ENCODE results near the gene TRIM9.

The TRIM9 gene

GRCh38 chr14:51081209-51081608 is 13.7 kb downstream of the TRIM9 start:
- no peaks in the 10 kb centered on the region for H3K9me3 ChIP-seq (ENCODE audit: control insufficient read depth in 5 of 5, low read length in 5 of 5)
- H3K4me3 ChIP-seq (ENCODE audit: low read depth in 1 of 5, low read length in 5 of 5) = no peak overlapping the region
- no peak overlapping the region for H3K9ac ChIP-seq (ENCODE audit: low read length in 5 of 5)
- H3K27me3 ChIP-seq (ENCODE audit: control insufficient read depth in 5 of 5, insufficient read depth in 4 of 5, low read length in 5 of 5) = no peaks in the 10 kb centered on the region
- no peaks in the 10 kb centered on the region for H3K36me3 ChIP-seq (ENCODE audit: control insufficient read depth in 5 of 5, insufficient read depth in 5 of 5, low read length in 5 of 5)
- H3K4me1 ChIP-seq (ENCODE audit: control insufficient read depth in 5 of 5, insufficient read depth in 5 of 5, low read length in 5 of 5) = peaks cover 0 to 21% (median 13%) of the 10 kb centered on the region in 5 donors
- H3K27ac ChIP-seq (ENCODE audit: low read depth, low read length) = no peak overlapping the region

- Histone ChIP-seq H3K9me3 (ENCODE audit: control insufficient read depth in 5 of 5, low read length in 5 of 5) (no peaks in the 10 kb centered on the region), H3K27ac (ENCODE audit: low read depth, low read length) (no peak overlapping the region), H3K27me3 (ENCODE audit: control insufficient read depth in 5 of 5, insufficient read depth in 4 of 5, low read length in 5 of 5) (no peaks in the 10 kb centered on the region), H3K4me3 (ENCODE audit: low read depth in 1 of 5, low read length in 5 of 5) (no peak overlapping the region), H3K9ac (ENCODE audit: low read length in 5 of 5) (no peak overlapping the region), H3K36me3 (ENCODE audit: control insufficient read depth in 5 of 5, insufficient read depth in 5 of 5, low read length in 5 of 5) (no peaks in the 10 kb centered on the region), H3K4me1 (ENCODE audit: control insufficient read depth in 5 of 5, insufficient read depth in 5 of 5, low read length in 5 of 5) (peaks cover 0 to 21% (median 13%) of the 10 kb centered on the region in 5 donors)
Observed at GRCh38 chr14:51080645-51081044, 14.3 kb downstream of the TRIM9 start.

- Histone ChIP-seq H3K4me1 (ENCODE audit: control insufficient read depth in 5 of 5, insufficient read depth in 5 of 5, low read length in 5 of 5) (peaks cover 0 to 21% (median 13%) of the 10 kb centered on the region in 5 donors), H3K27ac (ENCODE audit: low read depth, low read length) (no peak overlapping the region), H3K9me3 (ENCODE audit: control insufficient read depth in 5 of 5, low read length in 5 of 5) (no peaks in the 10 kb centered on the region), H3K9ac (ENCODE audit: low read length in 5 of 5) (no peak overlapping the region), H3K36me3 (ENCODE audit: control insufficient read depth in 5 of 5, insufficient read depth in 5 of 5, low read length in 5 of 5) (no peaks in the 10 kb centered on the region), H3K4me3 (ENCODE audit: low read depth in 1 of 5, low read length in 5 of 5) (no peak overlapping the region), H3K27me3 (ENCODE audit: control insufficient read depth in 5 of 5, insufficient read depth in 4 of 5, low read length in 5 of 5) (no peaks in the 10 kb centered on the region)
Observed at GRCh38 chr14:51079489-51079888, 15.4 kb downstream of the TRIM9 start.

- no peaks in the 10 kb centered on the region for H3K36me3 ChIP-seq (ENCODE audit: control insufficient read depth in 5 of 5, insufficient read depth in 5 of 5, low read length in 5 of 5)
- no peaks in the 10 kb centered on the region for H3K27me3 ChIP-seq (ENCODE audit: control insufficient read depth in 5 of 5, insufficient read depth in 4 of 5, low read length in 5 of 5)
- no peak overlapping the region for H3K4me3 ChIP-seq (ENCODE audit: low read depth in 1 of 5, low read length in 5 of 5)
- peaks cover 0 to 24% (median 16%) of the 10 kb centered on the region in 5 donors for H3K4me1 ChIP-seq (ENCODE audit: control insufficient read depth in 5 of 5, insufficient read depth in 5 of 5, low read length in 5 of 5)
- H3K27ac ChIP-seq (ENCODE audit: low read depth, low read length) = no peak overlapping the region
- H3K9ac ChIP-seq (ENCODE audit: low read length in 5 of 5) = no peak overlapping the region
- no peaks in the 10 kb centered on the region for H3K9me3 ChIP-seq (ENCODE audit: control insufficient read depth in 5 of 5, low read length in 5 of 5)
Observed at GRCh38 chr14:51079085-51079484, 15.8 kb downstream of the TRIM9 start.

GRCh38 chr14:51074701-51075385 is 20.1 kb downstream of the TRIM9 start:
- H3K4me3 ChIP-seq (ENCODE audit: low read depth in 1 of 5, low read length in 5 of 5) = no peak overlapping the region
- no peak overlapping the region for H3K27ac ChIP-seq (ENCODE audit: low read depth, low read length)
- no peaks in the 10 kb centered on the region for H3K27me3 ChIP-seq (ENCODE audit: control insufficient read depth in 5 of 5, insufficient read depth in 4 of 5, low read length in 5 of 5)
- peaks cover 0 to 28% (median 16%) of the 10 kb centered on the region in 5 donors for H3K4me1 ChIP-seq (ENCODE audit: control insufficient read depth in 5 of 5, insufficient read depth in 5 of 5, low read length in 5 of 5)
- H3K9me3 ChIP-seq (ENCODE audit: control insufficient read depth in 5 of 5, low read length in 5 of 5) = peaks cover 0 to 10% (median 2%) of the 10 kb centered on the region in 5 donors
- H3K36me3 ChIP-seq (ENCODE audit: control insufficient read depth in 5 of 5, insufficient read depth in 5 of 5, low read length in 5 of 5) = no peaks in the 10 kb centered on the region
- no peak overlapping the region for H3K9ac ChIP-seq (ENCODE audit: low read length in 5 of 5)

- no peaks in the 10 kb centered on the region for H3K27me3 ChIP-seq (ENCODE audit: control insufficient read depth in 5 of 5, insufficient read depth in 4 of 5, low read length in 5 of 5)
- H3K27ac ChIP-seq (ENCODE audit: low read depth, low read length) = no peak overlapping the region
- H3K4me1 ChIP-seq (ENCODE audit: control insufficient read depth in 5 of 5, insufficient read depth in 5 of 5, low read length in 5 of 5) = peaks cover 0 to 17% (median 9%) of the 10 kb centered on the region in 5 donors
- no peak overlapping the region for H3K9ac ChIP-seq (ENCODE audit: low read length in 5 of 5)
- no peaks in the 10 kb centered on the region for H3K36me3 ChIP-seq (ENCODE audit: control insufficient read depth in 5 of 5, insufficient read depth in 5 of 5, low read length in 5 of 5)
- peaks cover 0 to 14% (median 4%) of the 10 kb centered on the region in 5 donors for H3K9me3 ChIP-seq (ENCODE audit: control insufficient read depth in 5 of 5, low read length in 5 of 5)
- no peak overlapping the region for H3K4me3 ChIP-seq (ENCODE audit: low read depth in 1 of 5, low read length in 5 of 5)
Observed at GRCh38 chr14:51073731-51074130, 21.2 kb downstream of the TRIM9 start.

GRCh38 chr14:51072976-51073375 is 21.9 kb downstream of the TRIM9 start:
- Histone ChIP-seq H3K27ac (ENCODE audit: low read depth, low read length) (no peak overlapping the region), H3K4me3 (ENCODE audit: low read depth in 1 of 5, low read length in 5 of 5) (no peak overlapping the region), H3K4me1 (ENCODE audit: control insufficient read depth in 5 of 5, insufficient read depth in 5 of 5, low read length in 5 of 5) (peaks cover 0 to 14% (median 9%) of the 10 kb centered on the region in 5 donors), H3K9me3 (ENCODE audit: control insufficient read depth in 5 of 5, low read length in 5 of 5) (peaks cover 0 to 14% (median 4%) of the 10 kb centered on the region in 5 donors), H3K27me3 (ENCODE audit: control insufficient read depth in 5 of 5, insufficient read depth in 4 of 5, low read length in 5 of 5) (no peaks in the 10 kb centered on the region), H3K36me3 (ENCODE audit: control insufficient read depth in 5 of 5, insufficient read depth in 5 of 5, low read length in 5 of 5) (no peaks in the 10 kb centered on the region), H3K9ac (ENCODE audit: low read length in 5 of 5) (no peak overlapping the region)

GRCh38 chr14:51071857-51072256 is 23.0 kb downstream of the TRIM9 start:
- no peak overlapping the region for H3K9ac ChIP-seq (ENCODE audit: low read length in 5 of 5)
- H3K27ac ChIP-seq (ENCODE audit: low read depth, low read length) = no peak overlapping the region
- no peaks in the 10 kb centered on the region for H3K36me3 ChIP-seq (ENCODE audit: control insufficient read depth in 5 of 5, insufficient read depth in 5 of 5, low read length in 5 of 5)
- no peak overlapping the region for H3K4me3 ChIP-seq (ENCODE audit: low read depth in 1 of 5, low read length in 5 of 5)
- peaks cover 0 to 14% (median 9%) of the 10 kb centered on the region in 5 donors for H3K4me1 ChIP-seq (ENCODE audit: control insufficient read depth in 5 of 5, insufficient read depth in 5 of 5, low read length in 5 of 5)
- H3K27me3 ChIP-seq (ENCODE audit: control insufficient read depth in 5 of 5, insufficient read depth in 4 of 5, low read length in 5 of 5) = no peaks in the 10 kb centered on the region
- peaks cover 0 to 14% (median 4%) of the 10 kb centered on the region in 5 donors for H3K9me3 ChIP-seq (ENCODE audit: control insufficient read depth in 5 of 5, low read length in 5 of 5)

GRCh38 chr14:51070726-51071125 is 24.2 kb downstream of the TRIM9 start:
- H3K36me3 ChIP-seq (ENCODE audit: control insufficient read depth in 5 of 5, insufficient read depth in 5 of 5, low read length in 5 of 5) = no peaks in the 10 kb centered on the region
- peaks cover 0 to 14% (median 4%) of the 10 kb centered on the region in 5 donors for H3K9me3 ChIP-seq (ENCODE audit: control insufficient read depth in 5 of 5, low read length in 5 of 5)
- no peak overlapping the region for H3K9ac ChIP-seq (ENCODE audit: low read length in 5 of 5)
- no peaks in the 10 kb centered on the region for H3K27me3 ChIP-seq (ENCODE audit: control insufficient read depth in 5 of 5, insufficient read depth in 4 of 5, low read length in 5 of 5)
- no peak overlapping the region for H3K4me3 ChIP-seq (ENCODE audit: low read depth in 1 of 5, low read length in 5 of 5)
- peaks cover 0 to 14% (median 9%) of the 10 kb centered on the region in 5 donors for H3K4me1 ChIP-seq (ENCODE audit: control insufficient read depth in 5 of 5, insufficient read depth in 5 of 5, low read length in 5 of 5)
- H3K27ac ChIP-seq (ENCODE audit: low read depth, low read length) = no peak overlapping the region

- Histone ChIP-seq H3K9ac (ENCODE audit: low read length in 5 of 5) (no peak overlapping the region), H3K27me3 (ENCODE audit: control insufficient read depth in 5 of 5, insufficient read depth in 4 of 5, low read length in 5 of 5) (no peaks in the 10 kb centered on the region), H3K27ac (ENCODE audit: low read depth, low read length) (no peak overlapping the region), H3K4me1 (ENCODE audit: control insufficient read depth in 5 of 5, insufficient read depth in 5 of 5, low read length in 5 of 5) (peaks cover 0 to 14% (median 6%) of the 10 kb centered on the region in 5 donors), H3K9me3 (ENCODE audit: control insufficient read depth in 5 of 5, low read length in 5 of 5) (peaks cover 0 to 14% (median 4%) of the 10 kb centered on the region in 5 donors), H3K36me3 (ENCODE audit: control insufficient read depth in 5 of 5, insufficient read depth in 5 of 5, low read length in 5 of 5) (no peaks in the 10 kb centered on the region), H3K4me3 (ENCODE audit: low read depth in 1 of 5, low read length in 5 of 5) (no peak overlapping the region)
Observed at GRCh38 chr14:51069055-51069454, 25.9 kb downstream of the TRIM9 start.

All from subcutaneous abdominal adipose tissue (tissue), 5 donors.